Retinal pigment epithelial cell (primary cell): Measurements from ENCODE around the gene CCDC33.

Experiments used
- DNase-seq: peaks from one replicate; pipeline ENCODE4 v3.0.0-alpha.2; 2010; ENCODE audit warnings: low read depth
- H3K4me3 ChIP-seq: 2 replicates; pipeline ENCODE4 v1.5.1; 2011; ENCODE audit warnings: mild to moderate bottlenecking, low read length, control low read depth, moderate library complexity
- CTCF ChIP-seq: conservative IDR thresholded peaks from 2 replicates; pipeline ENCODE4 v1.5.1; 2011; ENCODE audit warnings: low read depth, low read length, control low read depth, inconsistent platforms

Gene CCDC33

GRCh38 chr15:74382004-74382816 is 146.1 kb downstream of the CCDC33 start:
- no peak overlapping the region for H3K4me3 ChIP-seq
- no peak for DNase-seq
- TF ChIP-seq CTCF = peak; percentile 95

- no peak for DNase-seq
- no peak for TF ChIP-seq CTCF
- H3K4me3 ChIP-seq = no peak overlapping the region
These were observed 147.2 kb downstream of the CCDC33 start for GRCh38 chr15:74383286-74383685.

GRCh38 chr15:74383695-74384565 is 147.8 kb downstream of the CCDC33 start:
- TF ChIP-seq CTCF = no peak
- no peak overlapping the region for H3K4me3 ChIP-seq
- DNase-seq = no peak

- no peak overlapping the region for H3K4me3 ChIP-seq
- no peak for DNase-seq
- TF ChIP-seq CTCF = no peak
These were observed 148.4 kb downstream of the CCDC33 start for GRCh38 chr15:74384566-74384880.

- TF ChIP-seq CTCF = no peak
- H3K4me3 ChIP-seq = no peak overlapping the region
- no peak for DNase-seq
These were observed 148.9 kb downstream of the CCDC33 start for GRCh38 chr15:74384881-74385643.

GRCh38 chr15:74385733-74386132 is 149.6 kb downstream of the CCDC33 start:
- DNase-seq = no peak
- TF ChIP-seq CTCF = no peak
- H3K4me3 ChIP-seq = no peak overlapping the region
